OCI-LY1 (cell line): ENCODE measurements around the gene SLC6A19.

ENCODE experiments used
- H2AFZ ChIP-seq: fragments of 200-600 bp; sonication (generic), shearing (Covaris generic); 2 replicates; pipeline ENCODE4 v1.6.0; 2014; ENCODE audit warnings: antibody characterized with exemption, mild to moderate bottlenecking, low read length
- H3F3A ChIP-seq: fragments of 200-600 bp; sonication (generic), shearing (Covaris generic); 2 replicates; pipeline ENCODE4 v1.6.0; 2014; ENCODE audit warnings: mild to moderate bottlenecking, antibody characterized with exemption, low read length, moderate library complexity; ENCODE audit not compliant: insufficient read depth
- H3K27ac ChIP-seq: fragments of 200-600 bp; sonication (generic); 2 replicates; pipeline ENCODE4 v1.5.1; 2014; ENCODE audit warnings: low read length, mixed run types, mild to moderate bottlenecking, low read depth; ENCODE audit not compliant: poor library complexity, severe bottlenecking
- H3K27me3 ChIP-seq: fragments of 200-600 bp; sonication (generic); 2 replicates; pipeline ENCODE4 v1.6.0; 2014; ENCODE audit warnings: antibody characterized with exemption, mild to moderate bottlenecking, low read length, moderate library complexity; ENCODE audit not compliant: insufficient read depth
- H3K36me3 ChIP-seq: fragments of 200-600 bp; sonication (generic); 2 replicates; pipeline ENCODE4 v1.6.1; 2014; ENCODE audit warnings: mild to moderate bottlenecking, antibody characterized with exemption, low read length, moderate library complexity, mixed read lengths; ENCODE audit not compliant: insufficient read depth
- H3K4me1 ChIP-seq: fragments of 200-600 bp; sonication (generic); 2 replicates; pipeline ENCODE4 v1.5.1; 2014; ENCODE audit warnings: mild to moderate bottlenecking, low read length, moderate library complexity; ENCODE audit not compliant: insufficient read depth, severe bottlenecking
- H3K4me2 ChIP-seq: fragments of 200-600 bp; sonication (generic), shearing (Covaris generic); 2 replicates; pipeline ENCODE4 v1.6.1; 2014; ENCODE audit warnings: low read length
- H3K4me3 ChIP-seq: fragments of 200-600 bp; sonication (generic); 2 replicates; pipeline ENCODE4 v1.5.1; 2014; ENCODE audit warnings: low read length, low read depth, mild to moderate bottlenecking, mixed read lengths; ENCODE audit not compliant: poor library complexity, severe bottlenecking
- H3K79me2 ChIP-seq: fragments of 200-600 bp; shearing (Covaris generic); 2 replicates; pipeline ENCODE4 v1.6.1; 2016; ENCODE audit warnings: mixed run types, low read length, mixed read lengths; ENCODE audit not compliant: insufficient read depth
- H3K9ac ChIP-seq: fragments of 200-600 bp; sonication (generic), shearing (Covaris generic); 2 replicates; pipeline ENCODE4 v1.6.1; 2014; ENCODE audit warnings: mild to moderate bottlenecking, low read length, mixed read lengths
- H3K9me2 ChIP-seq: fragments of 200-600 bp; sonication (generic), shearing (Covaris generic); 2 replicates; pipeline ENCODE4 v1.6.1; 2014; ENCODE audit warnings: low read depth, mild to moderate bottlenecking, low read length, mixed read lengths
- H3K9me3 ChIP-seq: fragments of 200-600 bp; shearing (Covaris generic); 2 replicates; pipeline ENCODE4 v1.6.1; 2014; ENCODE audit warnings: low read length, mixed read lengths
- H4K20me1 ChIP-seq: fragments of 200-600 bp; sonication (generic), shearing (Covaris generic); 2 replicates; pipeline ENCODE4 v1.6.0; 2016; ENCODE audit warnings: mild to moderate bottlenecking, low read length; ENCODE audit not compliant: insufficient read depth
- EZH2 ChIP-seq: fragments of 200-600 bp; sonication (generic), shearing (Covaris generic); IDR thresholded peaks from 2 replicates; pipeline ENCODE4 v1.8.0; 2017; ENCODE audit warnings: borderline replicate concordance, mixed run types, mild to moderate bottlenecking, antibody characterized with exemption, low read length, moderate library complexity, mixed read lengths
- TF ChIP-seq, protein P1 (sequence below): fragments of 200-600 bp; sonication (generic), shearing (Covaris generic); IDR thresholded peaks from 2 replicates; pipeline ENCODE4 v1.5.1; 2017; ENCODE audit warnings: mild to moderate bottlenecking, antibody characterized with exemption, low read length, moderate library complexity, mixed read lengths

The SLC6A19 gene

GRCh38 chr5:1163366-1163765 is 38.0 kb upstream of the SLC6A19 start:
- no peaks in the 10 kb centered on the region for H3K9me2 ChIP-seq
- no peaks in the 10 kb centered on the region for H4K20me1 ChIP-seq
- no peak overlapping the region for H3K9ac ChIP-seq
- no peaks in the 10 kb centered on the region for H3K9me3 ChIP-seq
- H3F3A ChIP-seq = no peaks in the 10 kb centered on the region
- no peaks in the 10 kb centered on the region for H3K79me2 ChIP-seq
- TF ChIP-seq, protein P1, sequence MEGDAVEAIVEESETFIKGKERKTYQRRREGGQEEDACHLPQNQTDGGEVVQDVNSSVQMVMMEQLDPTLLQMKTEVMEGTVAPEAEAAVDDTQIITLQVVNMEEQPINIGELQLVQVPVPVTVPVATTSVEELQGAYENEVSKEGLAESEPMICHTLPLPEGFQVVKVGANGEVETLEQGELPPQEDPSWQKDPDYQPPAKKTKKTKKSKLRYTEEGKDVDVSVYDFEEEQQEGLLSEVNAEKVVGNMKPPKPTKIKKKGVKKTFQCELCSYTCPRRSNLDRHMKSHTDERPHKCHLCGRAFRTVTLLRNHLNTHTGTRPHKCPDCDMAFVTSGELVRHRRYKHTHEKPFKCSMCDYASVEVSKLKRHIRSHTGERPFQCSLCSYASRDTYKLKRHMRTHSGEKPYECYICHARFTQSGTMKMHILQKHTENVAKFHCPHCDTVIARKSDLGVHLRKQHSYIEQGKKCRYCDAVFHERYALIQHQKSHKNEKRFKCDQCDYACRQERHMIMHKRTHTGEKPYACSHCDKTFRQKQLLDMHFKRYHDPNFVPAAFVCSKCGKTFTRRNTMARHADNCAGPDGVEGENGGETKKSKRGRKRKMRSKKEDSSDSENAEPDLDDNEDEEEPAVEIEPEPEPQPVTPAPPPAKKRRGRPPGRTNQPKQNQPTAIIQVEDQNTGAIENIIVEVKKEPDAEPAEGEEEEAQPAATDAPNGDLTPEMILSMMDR = no peak
- no peak for TF ChIP-seq EZH2
- no peak overlapping the region for H3K27ac ChIP-seq
- 0 out of 2 replicates have a peak, but pooled peaks cover 4% of the 10 kb centered on the region for H3K27me3 ChIP-seq
- no peak overlapping the region for H3K4me2 ChIP-seq
- no peak overlapping the region for H2AFZ ChIP-seq
- H3K36me3 ChIP-seq = no peaks in the 10 kb centered on the region
- no peak overlapping the region for H3K4me3 ChIP-seq
- H3K4me1 ChIP-seq = peaks cover 4% of the 10 kb centered on the region

DNA sequence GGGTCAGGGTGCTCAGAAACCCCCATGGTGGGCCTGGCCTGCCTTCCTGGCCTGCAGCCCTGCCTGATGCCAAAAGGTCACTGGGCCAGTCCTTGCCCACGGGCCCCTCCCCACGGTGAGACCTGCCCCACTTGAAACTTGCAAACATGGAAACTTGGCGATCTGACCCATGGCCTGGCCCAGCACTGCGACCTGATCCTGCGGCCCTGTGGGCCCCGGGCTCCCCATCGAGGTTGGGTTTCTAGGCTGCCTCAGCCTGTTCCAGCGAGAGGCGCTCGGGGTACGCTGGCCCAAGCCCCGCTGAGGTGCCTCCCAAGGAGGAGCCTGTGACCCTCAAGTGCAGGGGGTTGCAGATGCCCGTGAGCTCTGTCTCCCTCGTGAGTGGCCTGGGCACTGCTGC is 37.5 kb upstream of the SLC6A19 start:
- Histone ChIP-seq H3K4me2 (no peak overlapping the region), H3K4me3 (no peak overlapping the region), H3K9me3 (no peaks in the 10 kb centered on the region), H3K27me3 (0 out of 2 replicates have a peak, but pooled peaks cover 4% of the 10 kb centered on the region), H3K9me2 (no peaks in the 10 kb centered on the region), H3K36me3 (no peaks in the 10 kb centered on the region), H3K4me1 (peaks cover 4% of the 10 kb centered on the region), H4K20me1 (no peaks in the 10 kb centered on the region), H3K79me2 (no peaks in the 10 kb centered on the region), H2AFZ (no peak overlapping the region), H3K27ac (no peak overlapping the region), H3F3A (no peaks in the 10 kb centered on the region), H3K9ac (no peak overlapping the region)
- no peak for TF ChIP-seq EZH2
- TF ChIP-seq, protein P1 = no peak

DNA sequence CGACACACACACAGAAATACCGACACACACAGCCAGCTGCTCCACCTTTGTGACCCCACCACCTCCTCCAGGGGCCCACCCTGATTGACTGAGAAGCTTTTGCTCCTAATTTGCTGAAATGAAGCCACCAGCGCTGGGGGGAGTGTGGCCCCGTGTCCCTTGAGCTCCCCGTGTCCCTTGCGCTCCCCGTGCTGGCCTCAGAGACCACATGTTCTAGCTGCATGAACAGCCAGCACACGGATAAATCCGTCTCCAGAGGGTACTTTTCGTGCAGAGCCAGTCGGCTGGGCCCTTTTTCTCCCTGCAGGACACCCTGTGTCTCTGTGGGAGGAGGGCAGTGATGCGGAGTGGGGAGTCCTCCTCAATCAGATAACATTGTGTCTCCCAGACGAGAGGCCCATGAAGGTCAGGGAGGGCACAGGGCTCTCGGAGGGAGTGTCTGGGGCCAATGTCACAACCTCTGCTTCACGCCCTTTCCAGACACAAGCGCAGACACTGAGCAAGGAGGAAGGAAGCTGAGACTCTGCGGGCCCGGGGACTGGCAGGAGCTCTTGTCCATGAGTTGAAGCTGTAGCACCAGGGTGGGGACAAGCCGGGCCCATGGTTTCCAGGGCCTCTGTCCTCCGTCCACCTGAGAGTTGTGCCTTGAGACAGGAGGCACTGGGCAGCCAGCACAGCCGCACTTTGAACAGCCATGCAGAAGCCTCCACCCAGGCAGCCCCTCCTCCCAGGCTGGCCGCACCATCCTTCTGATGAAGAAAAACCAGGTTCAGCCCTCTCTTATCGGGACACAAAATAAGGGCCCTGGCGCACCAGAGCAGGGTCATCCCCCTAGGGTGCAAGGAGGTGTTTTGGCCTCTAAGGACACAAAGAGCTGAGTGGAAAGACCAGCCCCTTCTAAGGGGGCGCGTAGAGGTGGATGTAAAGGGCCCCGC is 36.4 kb upstream of the SLC6A19 start:
- Histone ChIP-seq H3K4me2 (no peak overlapping the region), H3K9me3 (no peaks in the 10 kb centered on the region), H3K9me2 (no peaks in the 10 kb centered on the region), H3K27me3 (peaks cover 4% of the 10 kb centered on the region; the same call in 1 of the 2 replicates), H3K4me1 (peaks cover 4% of the 10 kb centered on the region), H4K20me1 (no peaks in the 10 kb centered on the region), H3K4me3 (no peak overlapping the region), H3F3A (no peaks in the 10 kb centered on the region), H3K79me2 (no peaks in the 10 kb centered on the region), H2AFZ (no peak overlapping the region), H3K9ac (no peak overlapping the region), H3K36me3 (no peaks in the 10 kb centered on the region), H3K27ac (no peak overlapping the region)
- TF ChIP-seq, protein P1 = no peak
- TF ChIP-seq EZH2 = no peak
